Right kidney (tissue), 1 donor: ENCODE results near the gene C19orf53.
A peak's percentile ranks its signal among the peaks of the same experiment; 100 is the strongest.
"Not testable (repeated sequence)": the region's sequence is repeated elsewhere in the genome, so short reads cannot be mapped to it uniquely, and the experiment has no call there.

Experiments used
- DNase-seq: peaks from one replicate; pipeline ENCODE4 v3.0.0-alpha.2; 2016

The C19orf53 gene

GRCh38 chr19:13762635-13763235 lies 11.5 kb upstream of the C19orf53 start:
- DNase-seq = no peak

- DNase-seq = no peak
Observed at GRCh38 chr19:13763265-13763664, 11.0 kb upstream of the C19orf53 start.

- peak; percentile 70 for DNase-seq
Observed at GRCh38 chr19:13764101-13764807, 10.0 kb upstream of the C19orf53 start, which contains the start of gene MRI1. TSS of gene MRI1 (plus strand) at chr19:13764522. CDS start at chr19:13764589, 67 bp downstream.

GRCh38 chr19:13764821-13765394 lies 9.3 kb upstream of the C19orf53 start:
- DNase-seq = peak; percentile 57

- DNase-seq = no peak
Observed at GRCh38 chr19:13765395-13766094, 8.7 kb upstream of the C19orf53 start.

- DNase-seq = no peak
Observed at GRCh38 chr19:13766095-13766481, 8.2 kb upstream of the C19orf53 start.

- no peak for DNase-seq
Observed at GRCh38 chr19:13768510-13768909, 5.7 kb upstream of the C19orf53 start.

GRCh38 chr19:13770013-13770635 lies 4.1 kb upstream of the C19orf53 start:
- no peak for DNase-seq

- DNase-seq = no peak
Observed at GRCh38 chr19:13778398-13778797, 4.1 kb downstream of the C19orf53 start.

GRCh38 chr19:13778847-13779246 lies 4.6 kb downstream of the C19orf53 start:
- no peak for DNase-seq

- not testable (repeated sequence) for DNase-seq
Observed at GRCh38 chr19:13779794-13780193, 5.5 kb downstream of the C19orf53 start.

GRCh38 chr19:13781547-13781946 lies 7.3 kb downstream of the C19orf53 start:
- no peak for DNase-seq

- no peak for DNase-seq
Observed at GRCh38 chr19:13782537-13782936, 8.3 kb downstream of the C19orf53 start.

GRCh38 chr19:13783565-13784500 lies 9.6 kb downstream of the C19orf53 start:
- DNase-seq = no peak

GRCh38 chr19:13784731-13785452 lies 10.6 kb downstream of the C19orf53 start:
- DNase-seq = no peak

- DNase-seq = no peak
Observed at GRCh38 chr19:13788991-13789390, 14.7 kb downstream of the C19orf53 start.

GRCh38 chr19:13790354-13790753 lies 16.1 kb downstream of the C19orf53 start:
- no peak for DNase-seq

GRCh38 chr19:13793317-13793716 lies 19.1 kb downstream of the C19orf53 start:
- not testable (repeated sequence) for DNase-seq

- no peak for DNase-seq
Observed at GRCh38 chr19:13794398-13794756, 20.1 kb downstream of the C19orf53 start.

- DNase-seq = peak; percentile 89
Observed at GRCh38 chr19:13794757-13795589, 20.7 kb downstream of the C19orf53 start, which contains the start of gene ZSWIM4. TSS of gene ZSWIM4 (plus strand) at chr19:13795443. CDS start at chr19:13795649, 206 bp downstream.
